ENCODE data around the gene SLC5A6. TPM values are rescaled to one million over a fixed set of nuclear protein-coding genes. Genes with fewer than 3 reads are reported as not detected.

The SLC5A6 gene
- polyA plus RNA-seq, 1 of the 3 experiments (the other 2 are of a cell fraction): 75.7 TPM

- H3K4me3 ChIP-seq (ENCODE audit: low read depth in 2 of 2, low read length in 1 of 2): no peak overlapping the region
- TF ChIP-seq MEF2A (IDR thresholded peaks at IDR 0.05; ENCODE audit: borderline replicate concordance, low read depth): no peak
- H3K36me3 ChIP-seq (replicated peaks in 1 of 2; ENCODE audit: control insufficient read depth in 1 of 2, insufficient read depth in 2 of 2, low read length in 1 of 2): peaks cover 13 to 66% of the 10 kb centered on the region in 2 experiments
- no peaks in the 10 kb centered on the region for H3K27me3 ChIP-seq (ENCODE audit: insufficient read depth)
- H3K9ac ChIP-seq: no peak overlapping the region
- CTCF ChIA-PET: interaction anchor here (1.4 to 4.0 kb wide), 2 partner anchors 10 to 32 kb away, joined by 5 to 24 read pairs; no protein-coding TSS in a partner anchor
- WGBS (ENCODE audit: low lambda C conversion rate): 83% methylated on average over 4 of the region's 7 CpGs
- H4K20me1 ChIP-seq (ENCODE audit: insufficient read depth): no peaks in the 10 kb centered on the region
- H3F3A ChIP-seq (replicated peaks; ENCODE audit: insufficient read depth): peaks cover under 1% of the 10 kb centered on the region
- POLR2A ChIA-PET: no interaction called here
- H3K9me3 ChIP-seq: no peaks in the 10 kb centered on the region
- no peak overlapping the region for H3K27ac ChIP-seq (ENCODE audit: low read depth in 2 of 2, low read length in 1 of 2)
- DNase-seq: no peak
- H3K4me2 ChIP-seq: no peak overlapping the region
- H3K9me2 ChIP-seq: no peaks in the 10 kb centered on the region
- no peaks in the 10 kb centered on the region for H3K79me2 ChIP-seq (ENCODE audit: insufficient read depth)
- H2AFZ ChIP-seq (ENCODE audit: low read depth): no peak overlapping the region
- H3K4me1 ChIP-seq (ENCODE audit: control insufficient read depth in 1 of 2, insufficient read depth in 2 of 2, low read depth in 1 of 2, low read length in 1 of 2): no peaks in the 10 kb centered on the region; a peak in 1 of 4 replicates
These were observed 10.4 kb downstream of the SLC5A6 start for GRCh38 chr2:27201675-27202074.

GRCh38 chr2:27199241-27199640 lies 12.8 kb downstream of the SLC5A6 start:
- no peak overlapping the region for H3K9ac ChIP-seq
- POLR2A ChIA-PET: interaction anchor here (0.7 kb wide), 2 partner anchors 12 to 237 kb away, joined by 3 to 4 read pairs; partner anchors contain the start of genes ATRAID and SLC5A6
- H3K27me3 ChIP-seq (ENCODE audit: insufficient read depth): no peaks in the 10 kb centered on the region
- H3K4me2 ChIP-seq: no peak overlapping the region
- H3K27ac ChIP-seq (ENCODE audit: low read depth in 2 of 2, low read length in 1 of 2): no peak overlapping the region
- CTCF ChIA-PET: interaction anchor here (0.8 to 2.2 kb wide), 2 partner anchors 8 to 100 kb away, joined by 3 to 8 read pairs; no protein-coding TSS in a partner anchor
- H3F3A ChIP-seq (replicated peaks; ENCODE audit: insufficient read depth): peaks cover 4% of the 10 kb centered on the region
- no peak overlapping the region for H3K4me3 ChIP-seq (ENCODE audit: low read depth in 2 of 2, low read length in 1 of 2)
- peaks cover 12 to 41% of the 10 kb centered on the region in 2 experiments for H3K36me3 ChIP-seq (replicated peaks in 1 of 2; ENCODE audit: control insufficient read depth in 1 of 2, insufficient read depth in 2 of 2, low read length in 1 of 2)
- no peaks in the 10 kb centered on the region for H3K4me1 ChIP-seq (ENCODE audit: control insufficient read depth in 1 of 2, insufficient read depth in 2 of 2, low read depth in 1 of 2, low read length in 1 of 2)
- H3K79me2 ChIP-seq (ENCODE audit: insufficient read depth): no peaks in the 10 kb centered on the region
- 100% methylated on average over 2 of the region's 2 CpGs for WGBS (ENCODE audit: low lambda C conversion rate)
- TF ChIP-seq ELF1 (IDR thresholded peaks at IDR 0.05) (no peak), GABPA (IDR thresholded peaks at IDR 0.05; ENCODE audit: low read depth) (no peak), FOSL2 (IDR thresholded peaks at IDR 0.05; ENCODE audit: borderline replicate concordance, low read depth) (no peak), RFX5 (IDR thresholded peaks at IDR 0.05; ENCODE audit: low read length) (no peak), FOXJ3 (CRISPR knock-in tag; IDR thresholded peaks at IDR 0.05) (no peak), REST (IDR thresholded peaks at IDR 0.05; ENCODE audit: low read depth, low read length) (no peak), RAD21 (IDR thresholded peaks at IDR 0.05; ENCODE audit: low read length) (no peak)
- no peaks in the 10 kb centered on the region for H4K20me1 ChIP-seq (ENCODE audit: insufficient read depth)
- H3K9me3 ChIP-seq: no peaks in the 10 kb centered on the region
- H2AFZ ChIP-seq (ENCODE audit: low read depth): no peak overlapping the region
- H3K9me2 ChIP-seq: no peaks in the 10 kb centered on the region
- DNase-seq: no peak

Data from SK-N-SH (cell line).